Fibroblast of lung (primary cell): ENCODE measurements around the gene TDRD1. TPM values are rescaled to one million over a fixed set of nuclear protein-coding genes. Genes with fewer than 3 reads are reported as not detected.

ENCODE experiments used
- DNase-seq, 2 donors: peaks; one replicate each; pipeline versions ENCODE4 v3.0.0 to v3.0.0-alpha.2; 2010; ENCODE audit warnings: low read depth in 2 of 2
- H2AFZ ChIP-seq: 2 replicates; pipeline ENCODE4 v1.5.1; 2012; ENCODE audit warnings: low read length, control low read depth, inconsistent platforms
- H3K27ac ChIP-seq: 2 replicates; pipeline ENCODE4 v1.5.1; 2011; ENCODE audit warnings: low read length, control low read depth; ENCODE audit not compliant: insufficient read depth
- H3K27me3 ChIP-seq: 2 replicates; pipeline ENCODE4 v1.5.1; 2011; ENCODE audit warnings: mild to moderate bottlenecking, low read length; ENCODE audit not compliant: control insufficient read depth, insufficient read depth
- H3K36me3 ChIP-seq: 2 replicates; pipeline ENCODE4 v1.5.1; 2011; ENCODE audit warnings: low read length; ENCODE audit not compliant: control insufficient read depth, insufficient read depth
- H3K4me1 ChIP-seq: 2 replicates; pipeline ENCODE4 v1.5.1; 2011; ENCODE audit warnings: low read length; ENCODE audit not compliant: control insufficient read depth, insufficient read depth; ENCODE audit errors: extremely low read depth
- H3K4me2 ChIP-seq: 2 replicates; pipeline ENCODE4 v1.5.1; 2011; ENCODE audit warnings: low read length, control low read depth; ENCODE audit not compliant: insufficient read depth; ENCODE audit errors: extremely low read depth
- H3K4me3 ChIP-seq, 4 experiments: fragments of 200-600 bp in 1 of 4; sonication (generic) in 1 of 4; replicated peaks in 1 of 4; 2 replicates each; pipeline ENCODE4 v1.5.1; 2011 to 2016; ENCODE audit warnings: low read length in 4 of 4, low read depth in 3 of 4, mild to moderate bottlenecking in 3 of 4, control low read depth in 2 of 4, inconsistent platforms in 1 of 4, mixed read lengths in 1 of 4; ENCODE audit not compliant: insufficient read depth in 1 of 4; ENCODE audit errors: control extremely low read depth in 1 of 4
- H3K79me2 ChIP-seq: 2 replicates; pipeline ENCODE4 v1.5.1; 2012; ENCODE audit warnings: mild to moderate bottlenecking, low read length, inconsistent platforms; ENCODE audit not compliant: control insufficient read depth, insufficient read depth
- H3K9ac ChIP-seq: 2 replicates; pipeline ENCODE4 v1.5.1; 2011; ENCODE audit warnings: mild to moderate bottlenecking, low read length, control low read depth; ENCODE audit not compliant: insufficient read depth
- H3K9me3 ChIP-seq: 2 replicates; pipeline ENCODE4 v1.5.1; 2012; ENCODE audit warnings: low read depth, low read length; ENCODE audit not compliant: control insufficient read depth, insufficient read depth
- H4K20me1 ChIP-seq: 2 replicates; pipeline ENCODE4 v1.5.1; 2011; ENCODE audit warnings: low read length; ENCODE audit not compliant: control insufficient read depth, insufficient read depth; ENCODE audit errors: extremely low read depth
- CTCF ChIP-seq, 2 donors: IDR thresholded peaks in 1 of 2; conservative IDR thresholded peaks in 1 of 2; 1 replicate in 1 of 2; 2 replicates in 1 of 2; pipeline ENCODE4 v1.5.1; 2011 to 2012; ENCODE audit warnings: low read length in 2 of 2, control low read depth in 1 of 2, inconsistent platforms in 1 of 2, low read depth in 1 of 2, mild to moderate bottlenecking in 1 of 2
- EZH2 ChIP-seq: IDR thresholded peaks from 2 replicates; pipeline ENCODE4 v1.5.1; 2012; ENCODE audit warnings: low read length, control low read depth, mild to moderate bottlenecking; ENCODE audit errors: missing control alignments
- polyA minus RNA-seq: library from RNA; depleted of rRNA, polyadenylated mRNA; stranded (reverse); fragments of >200 nt; gene quantifications from 2 replicates; pipeline ENCODE4 v1.2.3, GENCODE V29; 2011; ENCODE audit warnings: low replicate concordance
- polyA plus RNA-seq, 2 donors: library from polyadenylated mRNA; depleted of rRNA in 1 of 2; stranded (reverse) in 1 of 2; unstranded in 1 of 2; fragments of >200 nt; gene quantifications; 2 replicates each; pipeline ENCODE4 v1.2.1, GENCODE V29; 2011 to 2012; ENCODE audit warnings: missing spikeins in 1 of 2
- total RNA-seq: library from RNA; depleted of rRNA; stranded (reverse); fragments of >200 nt; gene quantifications from 2 replicates; pipeline ENCODE4 v1.2.1, GENCODE V29; 2014

TDRD1 gene
- total RNA-seq (0.26 TPM in 1 of 2 replicates, not detected in the other), polyA plus RNA-seq (0.03 and 0.22 TPM in 2 replicates), polyA minus RNA-seq (0.35 TPM in 1 of 2 replicates, not detected in the other)
- polyA plus RNA-seq (2012), result 0.10 TPM in 1 of 2 replicates, not detected in the other

- H3K36me3 ChIP-seq, result no peaks in the 10 kb centered on the region
- H3K4me1 ChIP-seq, result no peaks in the 10 kb centered on the region
- H3K4me2 ChIP-seq, result no peak within 1 kb of the TSS
- no peaks in the 10 kb centered on the region for H4K20me1 ChIP-seq
- no peak for DNase-seq
- H3K27me3 ChIP-seq, result no peaks in the 10 kb centered on the region
- no peaks in the 10 kb centered on the region for H3K9me3 ChIP-seq
- no peak for TF ChIP-seq CTCF (conservative IDR thresholded peaks at IDR 0.05 in 1 of 2, IDR thresholded peaks at IDR 0.05 in 1 of 2; ENCODE audit: low read depth in 1 of 2, low read length in 2 of 2)
- TF ChIP-seq EZH2, result no peak
- no peak within 1 kb of the TSS for H3K4me3 ChIP-seq
- H2AFZ ChIP-seq, result no peak within 1 kb of the TSS
- no peak within 1 kb of the TSS for H3K9ac ChIP-seq
- no peak within 1 kb of the TSS for H3K27ac ChIP-seq
- no peaks in the 10 kb centered on the region for H3K79me2 ChIP-seq
Measured at GRCh38 chr10:114179148-114179547, at the start of gene TDRD1. TDRD1 (plus strand) TSS chr10:114179353; CDS start chr10:114187832, 8,479 bp downstream.

GRCh38 chr10:114131094-114131493 is 48.1 kb upstream of the TDRD1 start:
- Histone ChIP-seq H3K4me1 (no peaks in the 10 kb centered on the region), H3K9me3 (no peaks in the 10 kb centered on the region), H4K20me1 (no peaks in the 10 kb centered on the region), H3K4me2 (no peak overlapping the region), H3K79me2 (no peaks in the 10 kb centered on the region), H3K9ac (no peak overlapping the region), H3K36me3 (peaks cover 4% of the 10 kb centered on the region), H3K27ac (no peak overlapping the region), H2AFZ (no peak overlapping the region), H3K27me3 (no peaks in the 10 kb centered on the region), H3K4me3 (no peak overlapping the region)
- DNase-seq, result no peak
- no peak for TF ChIP-seq EZH2
- TF ChIP-seq CTCF (conservative IDR thresholded peaks at IDR 0.05 in 1 of 2, IDR thresholded peaks at IDR 0.05 in 1 of 2; ENCODE audit: low read depth in 1 of 2, low read length in 2 of 2), result no peak

DNA sequence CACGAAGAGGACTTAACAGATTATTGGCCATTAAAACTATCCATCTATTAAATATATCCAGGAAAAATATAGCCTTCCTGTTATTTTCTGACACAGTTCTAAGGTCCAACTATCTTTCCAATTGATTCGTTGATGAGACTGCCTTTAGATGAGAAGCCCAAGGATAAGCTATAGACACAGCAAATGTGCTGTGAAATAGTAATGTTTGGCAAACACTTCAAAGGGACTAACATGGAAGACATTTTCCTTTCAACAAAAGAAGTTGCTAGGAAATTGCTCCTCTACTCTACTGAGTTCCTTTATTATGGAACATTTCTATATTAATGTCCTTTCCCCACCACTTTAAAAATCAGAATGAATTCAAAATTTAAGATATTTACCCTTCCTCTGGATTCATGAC is 43.7 kb upstream of the TDRD1 start:
- Histone ChIP-seq H4K20me1 (no peaks in the 10 kb centered on the region), H3K4me2 (no peak overlapping the region), H3K4me1 (no peaks in the 10 kb centered on the region), H3K4me3 (no peak overlapping the region), H3K27ac (no peak overlapping the region), H3K9ac (no peak overlapping the region), H2AFZ (no peak overlapping the region), H3K9me3 (no peaks in the 10 kb centered on the region), H3K36me3 (peaks cover 4% of the 10 kb centered on the region), H3K79me2 (no peaks in the 10 kb centered on the region), H3K27me3 (no peaks in the 10 kb centered on the region)
- DNase-seq, result no peak
- TF ChIP-seq CTCF (conservative IDR thresholded peaks at IDR 0.05 in 1 of 2, IDR thresholded peaks at IDR 0.05 in 1 of 2; ENCODE audit: low read depth in 1 of 2, low read length in 2 of 2), result no peak
- TF ChIP-seq EZH2, result no peak
